HG03095 (cell line): Measurements from ENCODE around the gene LRRFIP1.
"Not testable (repeated sequence)": the region's sequence is repeated elsewhere in the genome, so short reads cannot be mapped to it uniquely, and the experiment has no call there.

Experiments used
- ATAC-seq: cut with Tn5 transposase; IDR thresholded peaks from one replicate; pipeline ENCODE4 v1.9.1; 2021; ENCODE audit warnings: moderate library complexity; ENCODE audit not compliant: unreplicated experiment

Gene LRRFIP1

DNA sequence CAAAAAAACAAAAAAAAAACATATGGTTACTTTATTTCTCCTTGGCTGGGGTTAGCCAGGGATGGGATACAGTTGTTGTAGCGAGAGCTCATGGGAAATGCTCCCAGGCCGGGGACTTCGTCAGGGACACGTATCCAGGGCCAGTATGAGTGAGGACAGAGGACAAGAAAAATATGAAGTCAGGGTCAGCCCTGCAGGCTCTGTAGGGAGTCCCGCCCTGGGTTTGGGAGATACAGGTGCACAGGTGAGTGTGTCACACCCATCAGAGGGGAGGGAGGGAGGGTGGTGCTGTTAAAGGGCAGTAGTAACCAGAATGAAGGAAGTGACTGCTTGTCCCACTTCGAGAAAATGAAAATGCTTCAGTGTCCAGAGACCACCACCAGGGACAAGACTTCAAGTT is 115.6 kb downstream of the LRRFIP1 start:
- ATAC-seq: no peak

DNA sequence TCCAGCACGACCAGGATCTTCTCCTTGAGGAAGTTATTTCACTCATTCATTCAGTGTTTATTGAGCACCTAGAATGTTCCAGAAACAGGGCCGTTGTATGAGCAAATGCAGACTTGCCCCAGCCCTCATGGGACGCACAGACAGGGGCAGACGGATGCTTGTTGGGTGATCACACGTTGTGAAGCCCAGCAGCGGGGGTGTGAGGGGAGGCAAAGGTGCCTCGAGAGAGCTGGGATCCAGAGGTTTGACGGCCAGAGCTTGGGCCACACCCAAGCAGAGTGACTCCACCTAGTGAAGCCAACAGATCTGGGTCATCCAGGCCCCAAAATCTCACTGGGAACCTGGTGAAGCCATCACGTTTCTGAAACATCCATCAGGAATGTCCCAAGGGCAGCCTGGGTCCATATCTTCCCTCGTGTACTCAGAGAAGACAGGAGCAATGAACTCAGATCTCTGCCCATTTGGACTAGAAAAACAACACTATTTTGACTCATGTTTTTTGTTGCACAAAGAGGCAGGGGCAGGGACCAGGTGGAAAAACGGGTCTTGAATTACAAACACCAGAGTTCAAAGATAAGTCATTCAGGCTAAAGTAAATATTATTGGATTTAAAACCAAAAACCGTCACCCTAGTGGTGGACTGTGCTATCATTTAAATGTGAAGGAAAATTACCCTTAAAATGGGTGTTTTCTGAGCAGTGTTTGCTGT is 116.3 kb downstream of the LRRFIP1 start:
- ATAC-seq: no peak

DNA sequence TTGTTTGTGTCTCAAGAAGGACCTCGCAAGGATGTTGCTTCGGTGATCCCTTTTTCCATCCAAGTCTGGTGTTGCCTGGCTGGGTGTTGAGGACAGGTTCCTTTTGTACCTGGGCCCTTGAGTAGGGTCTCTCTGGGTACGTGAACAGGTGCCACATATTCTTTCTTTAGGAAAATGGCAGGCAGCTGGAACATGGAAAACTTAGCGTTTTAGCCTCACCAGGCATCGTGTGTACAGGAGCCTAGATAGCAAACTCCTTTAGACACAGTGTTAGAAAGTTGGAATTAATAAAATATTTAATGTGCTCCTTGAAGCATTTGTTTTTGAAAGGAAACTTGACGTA is 116.9 kb downstream of the LRRFIP1 start:
- no peak for ATAC-seq

DNA sequence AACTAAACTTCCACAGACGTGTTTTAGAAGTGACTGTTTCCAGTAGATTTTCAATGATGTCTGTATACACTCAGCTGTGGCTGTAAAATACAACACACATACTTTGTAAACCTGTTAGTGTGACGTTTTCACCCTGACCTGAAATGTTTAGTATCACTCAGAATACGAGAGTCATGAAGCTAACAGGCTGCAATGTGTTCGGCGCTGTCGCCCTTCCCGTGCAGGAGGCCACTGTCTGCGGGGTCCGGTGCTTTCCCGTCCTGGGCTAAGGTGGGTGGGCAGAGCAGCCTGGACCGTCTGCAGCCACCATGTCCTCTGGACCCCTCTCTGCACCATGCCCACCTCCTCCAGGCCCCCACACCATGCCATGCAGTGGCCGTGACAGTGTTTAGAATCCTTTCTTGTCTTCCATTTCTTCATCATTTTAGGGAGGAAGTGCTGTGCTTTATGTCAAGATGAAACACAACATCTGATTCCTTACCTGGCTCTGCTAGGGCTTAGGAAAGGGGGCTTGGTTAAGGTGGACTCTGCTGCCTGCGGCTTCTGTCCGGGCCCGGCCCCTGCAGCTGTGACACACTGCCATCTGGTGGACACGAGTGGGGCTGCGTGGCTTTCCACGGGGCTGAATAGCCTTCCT is 117.3 kb downstream of the LRRFIP1 start:
- peak; percentile 59 for ATAC-seq

DNA sequence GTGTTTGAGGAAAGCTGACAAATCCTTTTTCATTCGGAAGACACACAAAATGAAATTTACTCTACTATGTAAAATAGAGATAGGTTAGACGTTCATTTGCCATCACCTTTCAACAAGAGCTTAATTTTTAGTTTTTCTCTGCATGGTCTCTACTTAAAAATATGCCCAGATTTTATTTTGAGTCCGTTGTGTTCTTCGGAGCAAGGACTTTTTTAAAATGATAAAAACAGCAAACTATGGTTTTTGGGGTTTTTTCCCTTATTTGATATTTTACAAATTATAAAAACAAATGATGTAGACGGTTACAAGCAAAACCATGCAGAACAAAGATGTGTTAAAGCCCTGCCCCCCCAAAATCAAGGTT is 117.8 kb downstream of the LRRFIP1 start:
- ATAC-seq: no peak

DNA sequence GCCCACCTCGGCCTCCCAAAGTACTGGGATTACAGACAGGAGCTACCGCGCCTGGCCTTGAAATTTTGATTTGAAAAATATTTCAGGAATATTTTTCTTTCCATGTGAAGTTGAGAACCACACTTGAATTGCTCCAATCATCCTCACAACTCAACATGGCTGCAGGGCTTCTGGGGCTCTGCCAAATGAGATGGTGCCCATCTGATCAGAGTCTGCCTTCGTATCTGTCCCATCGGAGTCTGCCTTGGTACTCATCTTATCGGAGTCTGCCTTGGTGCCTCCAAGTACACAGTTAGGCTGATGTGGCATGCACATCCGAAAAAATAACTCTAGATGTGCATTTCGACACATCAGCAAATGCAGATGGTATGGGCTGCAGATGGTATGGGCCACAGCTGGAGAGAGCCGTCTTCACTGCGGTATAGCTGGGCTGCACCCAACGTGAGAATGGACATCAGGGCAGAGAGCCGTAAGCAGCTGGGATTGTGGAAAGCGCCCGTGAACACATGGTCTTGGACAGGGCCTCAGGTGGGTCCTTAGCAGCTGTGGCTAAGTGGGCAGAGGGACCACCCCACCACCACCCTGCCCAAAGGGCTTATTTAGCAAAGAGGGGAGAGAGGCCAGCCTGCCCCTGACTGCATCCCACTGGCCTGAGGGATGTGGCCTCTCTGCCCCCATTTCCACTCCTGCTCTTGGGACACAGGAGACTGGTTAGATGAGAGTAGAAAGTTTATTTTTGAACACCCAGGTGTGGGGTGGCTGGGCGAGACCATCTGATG is 119.1 kb downstream of the LRRFIP1 start:
- ATAC-seq: no peak

DNA sequence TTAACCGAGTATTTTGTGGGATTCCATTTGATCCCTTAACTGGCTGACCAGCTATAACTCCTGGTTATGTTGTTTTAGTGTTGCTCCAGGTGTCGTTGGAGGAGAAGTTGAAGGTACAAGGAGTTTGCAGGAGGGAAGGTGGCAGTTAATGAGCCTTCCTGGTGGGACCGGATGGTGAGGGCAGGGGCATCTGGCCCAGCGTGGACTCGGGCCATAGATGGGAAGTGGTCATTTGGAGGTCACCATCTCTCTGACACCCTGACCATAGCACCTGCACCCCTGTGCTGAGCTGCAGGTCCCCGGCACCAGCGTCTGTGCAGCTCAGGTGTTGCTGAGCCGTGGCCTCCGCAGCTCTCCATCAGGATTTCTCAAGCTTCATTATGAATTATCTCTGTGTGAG is 119.8 kb downstream of the LRRFIP1 start:
- ATAC-seq: no peak

DNA sequence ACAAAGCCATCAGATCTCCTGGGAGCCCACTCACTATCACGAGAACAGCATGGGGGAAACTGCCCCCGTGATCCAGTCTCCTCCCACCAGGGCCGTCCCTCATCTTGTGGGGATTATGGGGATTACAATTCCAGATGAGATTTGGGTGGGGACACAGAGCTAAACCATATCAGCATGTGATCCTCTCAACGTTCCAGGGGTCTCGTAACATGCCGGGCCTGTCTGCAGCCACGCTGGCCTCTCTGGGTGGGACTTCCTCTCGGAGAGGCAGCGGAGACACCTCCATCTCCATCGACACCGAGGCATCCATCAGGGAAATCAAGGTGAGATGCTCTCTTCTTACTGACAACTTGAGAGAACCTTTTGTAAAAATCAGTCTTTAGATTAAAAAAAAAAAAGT is 121.6 kb downstream of the LRRFIP1 start:
- no peak for ATAC-seq

DNA sequence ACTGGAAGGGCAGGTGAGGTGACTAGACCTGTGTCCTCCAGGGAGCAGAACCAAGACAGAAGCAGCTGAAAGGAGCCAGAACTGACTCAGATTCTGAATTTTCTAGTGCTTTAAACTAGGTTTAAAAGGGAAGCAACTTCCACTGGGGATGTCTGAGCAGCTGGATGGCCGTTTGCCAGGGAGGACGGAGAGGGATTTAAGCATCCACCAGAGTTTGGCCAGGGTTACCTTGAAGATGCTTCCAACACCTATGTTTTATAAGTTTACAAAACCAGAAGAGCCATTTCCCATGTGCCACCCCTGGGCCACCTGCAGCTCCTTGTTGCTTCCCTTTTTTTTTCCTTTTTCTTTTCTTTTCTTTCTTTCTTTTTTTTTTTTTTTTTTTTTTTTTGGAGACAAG is 122.6 kb downstream of the LRRFIP1 start:
- ATAC-seq: no peak

DNA sequence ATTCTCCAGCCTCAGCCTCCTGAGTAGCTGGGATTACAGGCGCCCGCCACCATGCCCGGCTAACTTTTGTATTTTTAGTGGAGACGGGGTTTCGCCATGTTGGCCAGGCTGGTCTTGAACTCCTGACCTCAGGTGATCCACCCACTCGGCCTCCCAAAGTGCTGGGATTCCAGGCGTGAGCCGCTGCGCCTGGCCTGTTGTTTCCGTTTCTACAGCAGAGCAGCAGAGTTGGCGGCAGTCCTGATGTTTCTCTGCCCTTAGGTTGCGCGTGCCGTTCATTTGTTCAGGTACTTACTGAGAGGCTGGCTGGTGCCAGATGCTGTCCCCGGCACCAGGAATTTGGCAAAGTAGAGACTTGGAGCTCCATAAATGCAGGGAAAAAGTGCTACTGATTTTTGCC is 123.1 kb downstream of the LRRFIP1 start:
- ATAC-seq: not testable (repeated sequence)

DNA sequence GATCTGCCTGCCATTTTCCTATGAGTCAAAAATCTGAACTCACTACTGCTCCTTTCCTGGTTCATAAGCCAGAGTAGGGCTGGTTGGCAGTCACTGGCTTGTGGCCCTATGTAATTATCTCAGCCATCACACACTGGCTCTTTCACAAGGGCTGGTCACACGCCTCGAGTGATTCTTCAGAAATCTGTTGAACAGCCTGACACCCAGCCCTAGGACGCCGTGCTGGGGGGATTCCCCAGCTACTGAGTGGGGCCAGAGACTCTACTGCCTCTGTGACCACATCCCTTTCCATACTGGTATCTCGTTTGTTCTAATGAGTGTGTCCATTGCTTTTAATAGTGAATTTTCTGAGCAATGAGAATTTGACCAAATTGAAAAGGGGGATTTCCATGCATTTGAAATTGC is 125.4 kb downstream of the LRRFIP1 start:
- peak; percentile 95 for ATAC-seq

DNA sequence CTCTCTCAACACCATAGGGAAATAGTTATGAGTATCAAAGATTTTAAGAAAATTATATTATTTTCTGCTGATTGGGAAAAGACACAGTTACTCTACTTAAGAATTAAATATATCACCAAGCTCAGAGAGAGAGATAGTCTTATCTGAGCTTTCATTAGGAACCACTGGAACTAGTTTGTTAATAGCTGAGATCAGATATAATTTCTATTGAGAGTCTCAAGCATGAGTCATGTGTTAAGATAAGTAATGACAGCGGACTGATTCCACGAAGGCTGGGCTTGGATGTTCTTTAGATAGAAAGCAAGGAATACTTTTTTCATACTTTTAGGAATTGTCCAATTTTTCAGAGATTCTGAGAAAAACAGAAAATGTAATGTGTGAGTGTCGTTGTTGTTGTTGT is 126.8 kb downstream of the LRRFIP1 start:
- ATAC-seq: no peak

DNA sequence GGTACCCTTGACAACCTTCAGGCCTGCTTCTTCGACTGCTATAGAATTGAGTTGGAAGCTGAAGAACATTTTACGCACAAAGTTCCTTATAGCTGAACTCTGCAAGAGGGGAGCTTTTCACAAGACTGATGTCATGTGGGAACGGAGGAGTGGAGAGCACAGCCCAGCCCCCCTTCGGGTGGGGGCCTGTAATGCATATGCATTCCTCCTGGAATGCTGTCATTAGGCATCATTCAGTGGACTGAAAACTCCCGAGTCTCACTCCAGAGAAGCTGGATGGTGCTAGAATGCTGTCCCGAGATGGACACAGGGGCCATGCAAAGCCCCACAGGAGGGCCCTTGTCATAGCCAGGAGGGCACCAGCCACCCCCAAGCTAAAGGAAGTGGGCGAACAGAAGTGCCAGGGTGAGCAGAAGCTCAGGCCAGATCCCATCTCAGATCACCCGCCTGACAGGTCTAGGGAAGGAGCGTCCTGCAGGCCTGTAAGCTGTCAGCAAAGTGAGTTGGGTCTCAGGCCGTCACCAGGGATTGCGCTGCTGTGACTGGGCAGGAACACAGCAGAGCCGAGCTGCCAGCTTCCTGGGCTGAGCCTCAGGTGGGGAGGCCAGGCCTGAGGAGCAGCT is 127.3 kb downstream of the LRRFIP1 start:
- ATAC-seq: no peak

DNA sequence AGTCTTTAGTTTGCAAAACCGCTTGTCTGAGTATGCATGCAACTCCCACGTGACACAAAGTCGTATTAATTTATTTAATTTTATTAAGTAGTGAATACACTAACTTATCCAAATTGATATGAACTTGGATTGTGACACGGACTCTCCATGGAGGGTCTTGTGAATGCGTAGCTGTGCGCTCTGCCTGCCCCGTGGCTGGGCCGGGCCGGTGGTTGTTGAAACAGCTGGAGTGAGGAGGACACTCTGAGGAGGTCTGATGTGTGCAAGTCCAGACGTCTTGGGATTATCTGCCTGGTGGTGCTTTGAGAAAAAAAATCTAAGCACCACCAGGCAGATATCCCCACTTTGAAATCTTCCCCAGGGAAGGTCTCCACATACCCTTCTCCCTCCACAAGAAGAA is 130.2 kb downstream of the LRRFIP1 start:
- no peak for ATAC-seq

DNA sequence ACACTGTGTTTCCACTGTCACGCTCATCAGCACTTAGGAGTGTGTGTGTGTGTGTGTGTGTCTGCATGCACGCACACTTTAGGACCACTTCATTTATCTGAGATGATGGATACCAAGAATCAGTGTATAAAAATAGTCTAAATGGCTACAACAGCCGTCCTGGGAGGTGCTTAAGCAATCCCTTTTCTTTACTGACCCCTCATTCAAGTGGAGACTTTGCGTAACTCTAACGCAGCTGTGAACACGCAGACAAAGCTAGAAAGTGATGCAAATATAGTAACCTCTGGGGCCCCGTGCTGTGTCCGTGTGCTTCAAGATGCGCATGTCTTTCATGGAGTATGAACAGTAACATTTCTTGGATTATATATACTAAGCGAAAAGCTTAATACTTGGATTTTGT is 130.8 kb downstream of the LRRFIP1 start:
- ATAC-seq: no peak

DNA sequence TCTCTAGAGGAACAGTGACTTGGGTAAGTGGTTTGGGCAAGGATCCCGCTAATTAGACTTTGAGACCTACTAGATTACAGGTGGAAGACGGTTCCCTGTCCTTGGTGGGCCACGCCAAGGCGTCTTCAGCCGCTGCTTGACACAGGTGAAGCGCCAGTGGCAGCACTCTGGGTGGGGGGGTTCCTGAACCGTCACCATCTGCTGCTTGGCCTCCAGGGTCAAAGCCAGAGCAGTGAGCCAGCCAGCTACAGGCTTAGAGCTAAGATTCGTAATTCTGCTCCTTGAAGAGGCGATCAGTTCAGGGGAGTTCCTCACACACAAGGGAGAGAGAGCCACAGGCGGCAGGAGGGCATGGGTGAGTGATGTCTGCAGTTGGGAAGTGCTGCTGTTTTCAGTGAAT is 131.8 kb downstream of the LRRFIP1 start:
- no peak for ATAC-seq

DNA sequence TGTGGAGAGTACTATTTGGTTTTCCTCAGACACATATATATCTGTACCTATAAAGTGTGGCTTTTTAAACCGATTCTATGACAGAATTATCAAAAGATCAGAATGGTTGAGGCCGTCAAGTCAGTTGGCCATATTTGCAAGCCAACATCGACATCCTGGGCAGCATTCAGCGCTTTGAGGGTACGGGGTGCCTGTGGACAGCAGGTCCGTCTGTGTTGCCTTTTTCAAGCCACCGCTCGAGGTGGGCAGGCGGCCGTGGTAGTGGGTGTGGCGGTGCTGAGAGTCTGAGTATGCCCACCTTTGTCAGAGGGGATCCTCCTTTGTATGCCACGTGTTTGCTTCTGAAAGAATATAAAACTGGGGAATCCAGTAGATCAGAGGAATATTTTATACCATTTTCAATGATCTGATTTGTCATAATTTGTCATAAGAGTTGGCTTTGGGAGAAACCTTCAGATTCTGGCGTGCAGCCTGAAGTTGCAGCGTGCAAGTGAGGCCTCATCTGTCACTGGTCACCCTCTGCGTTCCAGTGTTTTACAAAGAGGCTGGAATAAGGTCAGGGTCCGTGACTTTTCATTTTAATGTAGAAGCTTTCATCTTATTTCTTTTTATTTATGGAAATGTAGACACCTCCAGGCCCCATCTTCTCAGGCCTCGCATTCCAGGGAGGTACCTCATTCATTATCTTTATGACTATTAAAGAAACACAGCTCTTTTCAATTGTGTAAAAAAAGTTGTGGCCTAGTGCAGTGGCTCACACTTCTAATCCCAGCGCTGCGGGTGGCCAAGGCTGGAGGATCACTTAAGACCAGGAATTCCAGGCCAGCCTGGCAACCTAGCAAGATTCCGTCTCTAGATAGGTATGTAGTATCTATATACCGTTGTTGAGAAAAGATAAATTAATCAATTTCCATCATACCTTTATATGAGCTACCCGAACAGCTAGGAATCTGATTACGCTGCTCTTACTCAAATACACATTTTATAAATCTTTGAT is 133.4 kb downstream of the LRRFIP1 start:
- no peak for ATAC-seq

DNA sequence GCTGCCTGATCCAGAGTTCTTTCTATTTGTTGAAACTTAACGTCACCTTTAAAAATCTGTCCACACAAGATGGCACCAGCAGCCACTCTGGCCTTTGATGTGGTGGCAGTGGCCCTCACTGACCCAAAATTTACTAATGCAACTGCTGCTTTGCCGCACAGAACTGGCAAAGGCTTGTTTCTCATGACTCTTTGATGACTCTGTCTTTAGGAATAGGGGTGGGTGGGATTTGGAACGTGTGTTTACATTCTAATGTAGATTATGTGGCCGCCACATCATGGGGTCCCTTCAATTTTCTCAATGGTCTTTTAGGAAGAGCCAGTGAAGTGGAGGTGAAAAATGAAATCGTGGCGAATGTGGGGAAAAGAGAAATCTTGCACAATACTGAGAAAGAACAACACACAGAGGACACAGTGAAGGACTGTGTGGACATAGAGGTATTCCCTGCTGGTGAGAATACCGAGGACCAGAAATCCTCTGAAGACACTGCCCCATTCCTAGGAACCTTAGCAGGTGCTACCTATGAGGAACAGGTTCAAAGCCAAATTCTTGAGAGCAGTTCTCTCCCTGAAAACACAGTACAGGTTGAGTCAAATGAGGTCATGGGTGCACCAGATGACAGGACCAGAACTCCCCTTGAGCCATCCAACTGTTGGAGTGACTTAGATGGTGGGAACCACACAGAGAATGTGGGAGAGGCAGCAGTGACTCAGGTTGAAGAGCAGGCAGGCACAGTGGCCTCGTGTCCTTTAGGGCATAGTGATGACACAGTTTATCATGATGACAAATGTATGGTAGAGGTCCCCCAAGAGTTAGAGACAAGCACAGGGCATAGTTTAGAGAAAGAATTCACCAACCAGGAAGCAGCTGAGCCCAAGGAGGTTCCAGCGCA is 135.2 kb downstream of the LRRFIP1 start:
- not testable (repeated sequence) for ATAC-seq

DNA sequence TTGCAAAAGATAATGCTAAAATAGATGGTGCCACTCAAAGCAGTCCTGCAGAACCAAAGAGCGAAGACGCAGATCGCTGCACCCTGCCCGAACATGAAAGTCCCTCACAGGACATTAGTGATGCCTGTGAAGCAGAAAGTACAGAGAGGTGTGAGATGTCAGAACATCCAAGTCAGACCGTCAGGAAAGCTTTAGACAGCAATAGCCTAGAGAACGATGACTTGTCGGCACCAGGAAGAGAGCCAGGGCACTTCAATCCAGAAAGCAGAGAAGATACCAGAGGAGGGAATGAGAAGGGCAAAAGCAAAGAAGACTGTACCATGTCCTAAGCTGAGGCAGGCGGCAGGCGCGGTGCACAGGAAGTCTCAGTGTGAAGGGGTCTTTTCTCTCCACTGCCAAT is 136.4 kb downstream of the LRRFIP1 start:
- ATAC-seq: no peak

DNA sequence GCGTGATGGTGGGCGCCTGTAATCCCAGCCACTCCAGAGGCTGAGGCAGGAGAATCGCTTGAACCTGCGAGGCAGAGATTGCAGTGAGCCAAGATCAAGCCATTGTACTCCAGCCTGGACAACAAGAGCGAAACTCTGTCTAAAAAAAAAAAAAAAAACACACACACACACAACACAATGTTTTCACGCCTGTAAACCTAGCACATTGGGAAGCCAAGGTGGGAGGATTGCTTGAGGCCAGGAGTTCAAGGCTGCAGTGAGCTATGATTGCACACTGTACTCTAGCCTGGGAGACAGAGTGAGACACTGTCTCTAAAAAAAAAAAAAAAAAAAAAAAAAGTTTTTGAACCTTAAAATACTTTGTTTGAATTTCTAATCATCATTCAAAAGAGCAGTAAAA is 137.7 kb downstream of the LRRFIP1 start:
- ATAC-seq: not testable (repeated sequence)
